Measurements from ENCODE around the gene ADI1. TPM values are rescaled to one million over a fixed set of nuclear protein-coding genes. Genes with fewer than 3 reads are reported as not detected.

The ADI1 gene
- total RNA-seq, 2 donors from 2014 or later = 83.2 to 83.5 TPM

- Histone ChIP-seq H3K4me3 (no peak overlapping the region), H3K27ac (no peak overlapping the region), H3K36me3 (no peaks in the 10 kb centered on the region), H3K9ac (ENCODE audit: low read depth in 2 of 2, low read length in 2 of 2) (no peak overlapping the region), H3K4me1 (no peaks in the 10 kb centered on the region), H3K9me3 (no peaks in the 10 kb centered on the region), H3K27me3 (no peaks in the 10 kb centered on the region)
- TF ChIP-seq CTCF (IDR thresholded peaks at IDR 0.05) = no peak
- intact Hi-C loops (cut with DNase I) = no loop called here
- DNase-seq = no peak
These were observed 15.0 kb upstream of the ADI1 start for GRCh38 chr2:3534251-3534814.

- no peaks in the 10 kb centered on the region for H3K4me1 ChIP-seq
These were observed 14.5 kb upstream of the ADI1 start for GRCh38 chr2:3533836-3534235.

GRCh38 chr2:3532941-3533340, 13.6 kb upstream of the ADI1 start:
- Histone ChIP-seq H3K27ac (no peak overlapping the region), H3K9ac (ENCODE audit: low read depth in 2 of 2, low read length in 2 of 2) (no peak overlapping the region), H3K9me3 (no peaks in the 10 kb centered on the region), H3K4me3 (no peak overlapping the region), H3K4me1 (no peaks in the 10 kb centered on the region), H3K36me3 (no peaks in the 10 kb centered on the region), H3K27me3 (no peaks in the 10 kb centered on the region)
- no peak for DNase-seq
- no peak for TF ChIP-seq CTCF (IDR thresholded peaks at IDR 0.05)
- intact Hi-C loops (cut with DNase I) = no loop called here

More at GRCh38 chr2:3533836-3534235, 14.5 kb upstream of the ADI1 start:
- DNase-seq = no peak
- Histone ChIP-seq H3K27me3 (no peaks in the 10 kb centered on the region), H3K27ac (no peak overlapping the region), H3K9me3 (no peaks in the 10 kb centered on the region), H3K36me3 (no peaks in the 10 kb centered on the region), H3K4me3 (no peak overlapping the region), H3K9ac (ENCODE audit: low read depth in 2 of 2, low read length in 2 of 2) (no peak overlapping the region)
- intact Hi-C loops (cut with DNase I) = no loop called here
- TF ChIP-seq CTCF (IDR thresholded peaks at IDR 0.05) = no peak

GRCh38 chr2:3529316-3530025, 10.1 kb upstream of the ADI1 start:
- Histone ChIP-seq H3K4me1 (no peaks in the 10 kb centered on the region), H3K36me3 (no peaks in the 10 kb centered on the region), H3K9ac (ENCODE audit: low read depth in 2 of 2, low read length in 2 of 2) (no peak overlapping the region), H3K9me3 (no peaks in the 10 kb centered on the region), H3K27ac (no peak overlapping the region), H3K27me3 (no peaks in the 10 kb centered on the region), H3K4me3 (no peak overlapping the region)
- intact Hi-C loops (cut with DNase I) = no loop called here
- TF ChIP-seq CTCF (IDR thresholded peaks at IDR 0.05) = no peak
- DNase-seq = no peak

GRCh38 chr2:3527886-3528785, 8.8 kb upstream of the ADI1 start:
- intact Hi-C loops (cut with DNase I) = no loop called here
- Histone ChIP-seq H3K9ac (ENCODE audit: low read depth in 2 of 2, low read length in 2 of 2) (no peak overlapping the region), H3K36me3 (no peaks in the 10 kb centered on the region), H3K27me3 (no peaks in the 10 kb centered on the region), H3K27ac (no peak overlapping the region), H3K4me1 (no peaks in the 10 kb centered on the region), H3K9me3 (no peaks in the 10 kb centered on the region), H3K4me3 (no peak overlapping the region)
- no peak for TF ChIP-seq CTCF (IDR thresholded peaks at IDR 0.05)
- no peak for DNase-seq

Measured in colonic mucosa (tissue), 4 donors.